Measurements from ENCODE around the gene CTNND1.
A peak's percentile ranks its signal among the peaks of the same experiment; 100 is the strongest.

Gene CTNND1

DNA sequence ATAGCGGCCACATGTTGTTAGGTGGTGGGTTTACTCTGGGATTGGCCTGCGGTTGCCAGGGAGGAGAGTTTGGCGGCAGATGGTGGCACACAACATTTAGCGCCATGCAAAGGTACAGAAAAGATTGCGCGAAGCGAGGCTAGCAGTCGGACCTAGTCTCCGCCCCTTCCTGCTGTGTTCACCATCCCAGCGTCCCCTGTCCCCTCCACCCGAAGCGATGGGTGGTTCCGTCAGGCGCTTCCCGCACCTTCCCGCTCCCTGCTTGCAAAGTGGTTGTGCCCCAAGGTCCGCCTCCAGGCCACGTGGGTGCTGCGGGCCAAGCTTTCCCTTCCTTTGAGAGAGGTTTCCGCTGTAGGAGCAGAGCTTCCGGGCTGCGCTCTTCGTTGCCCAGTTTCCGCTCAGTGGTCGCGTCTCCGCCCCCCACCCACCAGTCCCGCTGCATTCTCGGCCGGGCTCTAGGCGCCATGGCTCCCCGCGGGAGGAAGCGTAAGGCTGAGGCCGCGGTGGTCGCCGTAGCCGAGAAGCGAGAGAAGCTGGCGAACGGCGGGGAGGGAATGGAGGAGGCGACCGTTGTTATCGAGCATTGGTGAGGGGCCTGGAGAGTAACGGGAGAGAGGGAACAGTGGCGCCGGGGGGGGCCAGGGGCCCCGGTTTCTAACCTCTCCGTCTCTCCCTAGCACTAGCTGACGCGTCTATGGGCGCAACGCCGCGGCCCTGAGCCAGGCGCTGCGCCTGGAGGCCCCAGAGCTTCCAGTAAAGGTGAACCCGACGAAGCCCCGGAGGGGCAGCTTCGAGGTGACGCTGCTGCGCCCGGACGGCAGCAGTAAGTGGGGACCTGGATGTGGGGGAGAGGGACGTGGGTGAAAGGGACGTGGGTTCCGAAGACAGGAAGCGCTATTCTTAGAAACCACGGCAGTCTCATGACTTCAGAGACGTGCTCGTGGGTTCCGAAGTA lies 20.2 kb upstream of the CTNND1 start, which contains the start of gene SELENOH:
SELENOH (plus strand) TSS at position 360 of the 955 bp plus-strand sequence; CDS start at position 465, 105 bp downstream.
- POLR2A ChIA-PET, result interaction anchor here (0.6 to 2.4 kb wide), 19 partner anchors 9 to 102 kb away, joined by 3 to 20 read pairs (median 5); partner anchors contain the start of genes BTBD18, CTNND1, MED19 and TMX2
- TF ChIP-seq ZNF384 (IDR thresholded peaks at IDR 0.05) (no peak), NFRKB (IDR thresholded peaks at IDR 0.05) (no peak), PKNOX1 (IDR thresholded peaks at IDR 0.05) (peak; percentile 17; the same call in 1 of the 2 replicates), L3MBTL2 (conservative IDR thresholded peaks at IDR 0.05) (peak; percentile 82), HDGF (IDR thresholded peaks at IDR 0.05; ENCODE audit: borderline replicate concordance) (no peak), FOXM1 (IDR thresholded peaks at IDR 0.05; ENCODE audit: borderline replicate concordance) (no peak; the same call in 1 of the 2 replicates), CTBP1 (IDR thresholded peaks at IDR 0.05; ENCODE audit: borderline replicate concordance) (peak; percentile 90), ARNT (IDR thresholded peaks at IDR 0.05) (no peak), FOXK2 (IDR thresholded peaks at IDR 0.05) (no peak), SP1 (IDR thresholded peaks at IDR 0.05) (no peak), ELF4 (IDR thresholded peaks at IDR 0.05) (peak; percentile 79), LEF1 (IDR thresholded peaks at IDR 0.05; ENCODE audit: borderline replicate concordance) (no peak), TARDBP (IDR thresholded peaks at IDR 0.05) (no peak), SUZ12 (IDR thresholded peaks at IDR 0.05) (no peak), FOXA1 (IDR thresholded peaks at IDR 0.05) (no peak), BHLHE40 (IDR thresholded peaks at IDR 0.05; ENCODE audit: borderline replicate concordance) (no peak)
- DNase-seq (ENCODE audit: extremely low spot score), result peak; percentile 95
- CTCF ChIA-PET, result interaction anchor here (0.6 to 1.8 kb wide), 3 partner anchors 10 to 59 kb away, joined by 4 to 6 read pairs (median 4); partner anchors contain the start of gene BTBD18

DNA sequence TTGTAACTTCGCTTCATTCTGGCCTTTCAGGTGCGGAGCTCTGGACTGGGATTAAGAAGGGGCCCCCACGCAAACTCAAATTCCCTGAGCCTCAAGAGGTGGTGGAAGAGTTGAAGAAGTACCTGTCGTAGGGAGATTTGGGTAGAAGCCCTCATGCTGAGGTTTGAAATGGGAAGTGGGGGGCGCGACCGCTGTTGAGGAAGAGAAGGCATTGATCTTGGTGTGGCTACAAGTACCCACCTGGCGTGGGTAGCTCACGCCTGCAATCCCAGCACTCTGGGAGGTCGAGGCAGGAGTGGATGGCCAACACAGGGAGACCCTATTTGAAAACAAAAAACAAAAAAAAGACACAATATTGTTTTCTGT lies 19.5 kb upstream of the CTNND1 start:
- ChIA-PET POLR2A (interaction anchor here (1.1 to 2.4 kb wide), 14 partner anchors 9 to 84 kb away, joined by 3 to 20 read pairs (median 7); partner anchors contain the start of genes BTBD18, CTNND1, MED19 and TMX2), CTCF (interaction anchor here (0.6 to 1.8 kb wide), 2 partner anchors 9 to 39 kb away, joined by 4 to 6 read pairs; partner anchors contain the start of gene BTBD18)
- TF ChIP-seq HDGF (IDR thresholded peaks at IDR 0.05; ENCODE audit: borderline replicate concordance), result no peak
- no peak for TF ChIP-seq NFRKB (IDR thresholded peaks at IDR 0.05)
- no peak for TF ChIP-seq ARNT (IDR thresholded peaks at IDR 0.05)
- DNase-seq (ENCODE audit: extremely low spot score), result no peak

DNA sequence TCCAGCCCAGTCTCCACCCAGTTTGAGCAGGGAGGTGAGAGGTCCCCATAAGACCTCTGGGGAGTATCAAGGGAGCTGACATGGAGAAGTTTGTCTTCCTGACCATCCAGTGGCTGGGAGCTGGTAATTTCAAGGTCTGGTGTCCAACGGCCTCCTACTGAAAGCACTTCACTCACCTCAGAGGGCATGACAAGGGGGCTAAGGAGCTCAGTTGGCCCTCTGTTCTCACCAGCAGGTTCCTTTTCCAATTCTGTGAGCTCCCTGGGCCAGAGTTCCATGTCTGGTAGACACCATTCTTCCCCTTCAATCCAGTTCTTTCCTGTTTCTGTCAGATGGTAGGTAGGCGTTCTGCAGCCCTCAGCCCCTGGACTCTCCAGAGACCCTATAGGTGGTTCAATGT lies 17.2 kb upstream of the CTNND1 start:
- TF ChIP-seq BHLHE40 (IDR thresholded peaks at IDR 0.05; ENCODE audit: borderline replicate concordance), result no peak
- no peak for DNase-seq (ENCODE audit: extremely low spot score)
- POLR2A ChIA-PET, result interaction anchor here (1.1 to 1.6 kb wide), 2 partner anchors 32 to 34 kb away, joined by 4 read pairs; partner anchors contain the start of genes MED19 and TMX2
- CTCF ChIA-PET, result interaction anchor here (1.2 kb wide), 1 partner anchor 56 kb away, joined by 3 read pairs; no protein-coding TSS in a partner anchor

GRCh38 chr11:57745206-57745605 lies 16.4 kb upstream of the CTNND1 start:
- ChIA-PET CTCF (no interaction called here), POLR2A (interaction anchor here (1.6 kb wide), 1 partner anchor 33 kb away, joined by 4 read pairs; the partner anchor contains the start of genes MED19 and TMX2)
- no peak for DNase-seq (ENCODE audit: extremely low spot score)
- TF ChIP-seq SUZ12 (IDR thresholded peaks at IDR 0.05), result no peak
- TF ChIP-seq FOXA1 (IDR thresholded peaks at IDR 0.05), result no peak
- TF ChIP-seq ARNT (IDR thresholded peaks at IDR 0.05), result no peak
- no peak for TF ChIP-seq ZNF384 (IDR thresholded peaks at IDR 0.05)
- TF ChIP-seq HDGF (IDR thresholded peaks at IDR 0.05; ENCODE audit: borderline replicate concordance), result no peak
- no peak for TF ChIP-seq FOXM1 (IDR thresholded peaks at IDR 0.05; ENCODE audit: borderline replicate concordance)
- no peak for TF ChIP-seq TARDBP (IDR thresholded peaks at IDR 0.05)

DNA sequence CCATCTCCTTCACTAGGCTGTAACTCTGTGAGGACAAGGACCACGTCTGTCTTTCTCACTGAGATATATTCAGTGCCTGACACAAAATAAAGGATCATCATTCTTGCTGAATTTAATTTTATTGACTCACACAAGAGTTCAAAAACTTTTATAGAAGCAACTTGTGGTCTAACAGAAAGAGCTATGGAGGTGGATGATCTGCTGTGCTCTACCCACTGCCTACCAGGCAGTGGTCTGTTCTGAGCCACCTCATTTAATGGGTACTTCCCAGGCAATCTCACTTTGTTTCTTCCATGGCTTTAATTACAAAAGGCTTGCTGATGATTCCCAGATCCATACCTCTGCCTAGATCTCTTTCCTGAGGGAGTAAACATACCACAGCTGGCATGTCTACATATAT lies 14.7 kb upstream of the CTNND1 start:
- ChIA-PET CTCF (interaction anchor here (0.6 kb wide), 2 partner anchors 59 to 416 kb away, joined by 4 read pairs; no protein-coding TSS in a partner anchor), POLR2A (interaction anchor here (1.5 kb wide), 1 partner anchor 14 kb away, joined by 4 read pairs; the partner anchor contains the start of gene CTNND1)
- TF ChIP-seq ARNT (IDR thresholded peaks at IDR 0.05), result no peak
- TF ChIP-seq SP1 (IDR thresholded peaks at IDR 0.05), result no peak
- no peak for TF ChIP-seq PKNOX1 (IDR thresholded peaks at IDR 0.05)
- no peak for TF ChIP-seq FOXA1 (IDR thresholded peaks at IDR 0.05)
- no peak for TF ChIP-seq SUZ12 (IDR thresholded peaks at IDR 0.05)
- no peak for TF ChIP-seq BHLHE40 (IDR thresholded peaks at IDR 0.05; ENCODE audit: borderline replicate concordance)
- TF ChIP-seq LEF1 (IDR thresholded peaks at IDR 0.05; ENCODE audit: borderline replicate concordance), result no peak
- TF ChIP-seq NFRKB (IDR thresholded peaks at IDR 0.05), result no peak
- TF ChIP-seq FOXM1 (IDR thresholded peaks at IDR 0.05; ENCODE audit: borderline replicate concordance), result no peak
- TF ChIP-seq HDGF (IDR thresholded peaks at IDR 0.05; ENCODE audit: borderline replicate concordance), result no peak
- no peak for DNase-seq (ENCODE audit: extremely low spot score)

- TF ChIP-seq BHLHE40 (IDR thresholded peaks at IDR 0.05; ENCODE audit: borderline replicate concordance) (no peak), ELF4 (IDR thresholded peaks at IDR 0.05) (no peak), NFRKB (IDR thresholded peaks at IDR 0.05) (no peak), SUZ12 (IDR thresholded peaks at IDR 0.05) (no peak)
- CTCF ChIA-PET, result interaction anchor here (0.9 to 2.3 kb wide), 4 partner anchors 9 to 50 kb away, joined by 3 to 33 read pairs (median 8); partner anchors contain the start of genes CTNND1 and SELENOH
- POLR2A ChIA-PET, result interaction anchor here (1.4 to 2.9 kb wide), 3 partner anchors 9 to 39 kb away, joined by 4 to 12 read pairs (median 7); partner anchors contain the start of genes CTNND1, MED19, SELENOH and TMX2
- DNase-seq (ENCODE audit: extremely low spot score), result no peak
Observed at GRCh38 chr11:57751176-57751575, 10.4 kb upstream of the CTNND1 start.
